GM13977 (cell line): ENCODE results near the gene TRAPPC5.

ENCODE experiments used
- DNase-seq: peaks from one replicate; pipeline ENCODE4 v3.0.0; 2012; ENCODE audit warnings: low spot score
- CTCF ChIP-seq: IDR thresholded peaks from 2 replicates; pipeline ENCODE4 v1.5.1; 2012; ENCODE audit warnings: mild to moderate bottlenecking, control low read depth; ENCODE audit not compliant: insufficient read depth; ENCODE audit errors: extremely low read depth, missing control alignments
- in situ Hi-C: fragments of 300-500 bp; cut with MboI; formaldehyde crosslinking; loops from one replicate; pipeline ENCODE4 v1.12.0; 2022; ENCODE audit warnings: low sequenced_read_pairs, low pct_unique_long_range_greater_than_20kb, mixed read lengths, inconsistent platforms; ENCODE audit not compliant: unreplicated experiment

The TRAPPC5 gene

GRCh38 chr19:7654401-7654800 lies 26.2 kb upstream of the TRAPPC5 start:
- in situ Hi-C loops, result no loop called here
- no peak for DNase-seq
- no peak for TF ChIP-seq CTCF

GRCh38 chr19:7655581-7655980 lies 25.1 kb upstream of the TRAPPC5 start:
- TF ChIP-seq CTCF, result no peak
- in situ Hi-C loops, result no loop called here
- DNase-seq, result no peak

GRCh38 chr19:7657131-7657751 lies 23.4 kb upstream of the TRAPPC5 start:
- no peak for DNase-seq
- in situ Hi-C loops, result no loop called here
- no peak for TF ChIP-seq CTCF

GRCh38 chr19:7658219-7658686 lies 22.4 kb upstream of the TRAPPC5 start:
- in situ Hi-C loops, result no loop called here
- peak; percentile 96 for DNase-seq
- no peak for TF ChIP-seq CTCF

- no peak for TF ChIP-seq CTCF
- no peak for DNase-seq
- in situ Hi-C loops, result loop anchor here (10.0 kb wide), 1 partner anchor 143 kb away; no protein-coding TSS in a partner anchor
These were observed 18.7 kb upstream of the TRAPPC5 start for GRCh38 chr19:7661744-7662538.

GRCh38 chr19:7662657-7663056 lies 18.0 kb upstream of the TRAPPC5 start:
- in situ Hi-C loops, result loop anchor here (10.0 kb wide), 1 partner anchor 142 kb away; no protein-coding TSS in a partner anchor
- DNase-seq, result no peak
- TF ChIP-seq CTCF, result no peak
